ENCODE results near the gene CETP.

DNA sequence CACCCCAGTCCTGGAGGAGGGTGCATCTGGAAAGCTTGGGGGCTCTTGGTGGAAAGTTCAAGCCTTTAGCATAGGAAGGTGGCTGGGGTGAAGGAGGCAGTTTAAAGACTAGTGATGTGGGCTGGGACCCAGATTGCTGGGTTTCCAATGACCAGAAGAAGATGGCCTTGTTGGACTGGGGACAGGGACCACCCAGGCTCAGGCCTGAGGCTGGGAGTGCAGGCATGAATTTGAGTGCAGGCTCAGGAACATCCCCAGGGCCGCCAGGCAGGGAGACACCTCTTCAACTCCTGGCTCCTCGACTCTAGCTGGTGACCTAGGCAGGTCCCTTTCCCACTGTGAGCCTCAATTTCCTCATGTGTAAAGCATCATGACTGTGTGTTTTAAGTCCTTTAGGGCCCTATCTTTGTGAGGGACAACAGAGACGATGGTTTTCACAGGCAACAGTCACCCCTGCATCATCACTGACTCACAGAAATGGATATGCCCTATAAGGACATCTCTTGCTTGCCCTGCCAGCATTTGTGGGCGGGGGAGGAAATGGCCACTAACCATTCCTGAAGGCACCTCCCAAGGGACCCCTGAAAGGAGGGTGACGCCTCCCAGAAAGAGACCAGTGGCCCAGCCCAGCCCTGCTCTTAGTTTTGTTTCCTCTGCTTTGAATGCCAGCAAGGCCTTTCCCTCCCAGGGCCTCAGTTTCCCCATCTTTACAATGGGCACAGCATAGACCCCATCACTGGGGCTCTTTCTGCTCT is 38.7 kb downstream of the CETP start:
- TF ChIP-seq POLR2AphosphoS5 (IDR thresholded peaks at IDR 0.05) (no peak), POLR2A (IDR thresholded peaks at IDR 0.05) (no peak), EP300 (IDR thresholded peaks at IDR 0.05) (no peak)
- TF ChIP-seq, protein P1, sequence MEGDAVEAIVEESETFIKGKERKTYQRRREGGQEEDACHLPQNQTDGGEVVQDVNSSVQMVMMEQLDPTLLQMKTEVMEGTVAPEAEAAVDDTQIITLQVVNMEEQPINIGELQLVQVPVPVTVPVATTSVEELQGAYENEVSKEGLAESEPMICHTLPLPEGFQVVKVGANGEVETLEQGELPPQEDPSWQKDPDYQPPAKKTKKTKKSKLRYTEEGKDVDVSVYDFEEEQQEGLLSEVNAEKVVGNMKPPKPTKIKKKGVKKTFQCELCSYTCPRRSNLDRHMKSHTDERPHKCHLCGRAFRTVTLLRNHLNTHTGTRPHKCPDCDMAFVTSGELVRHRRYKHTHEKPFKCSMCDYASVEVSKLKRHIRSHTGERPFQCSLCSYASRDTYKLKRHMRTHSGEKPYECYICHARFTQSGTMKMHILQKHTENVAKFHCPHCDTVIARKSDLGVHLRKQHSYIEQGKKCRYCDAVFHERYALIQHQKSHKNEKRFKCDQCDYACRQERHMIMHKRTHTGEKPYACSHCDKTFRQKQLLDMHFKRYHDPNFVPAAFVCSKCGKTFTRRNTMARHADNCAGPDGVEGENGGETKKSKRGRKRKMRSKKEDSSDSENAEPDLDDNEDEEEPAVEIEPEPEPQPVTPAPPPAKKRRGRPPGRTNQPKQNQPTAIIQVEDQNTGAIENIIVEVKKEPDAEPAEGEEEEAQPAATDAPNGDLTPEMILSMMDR (IDR thresholded peaks at IDR 0.05) = no peak
